ENCODE results near the gene TMEM258.

The TMEM258 gene

DNA sequence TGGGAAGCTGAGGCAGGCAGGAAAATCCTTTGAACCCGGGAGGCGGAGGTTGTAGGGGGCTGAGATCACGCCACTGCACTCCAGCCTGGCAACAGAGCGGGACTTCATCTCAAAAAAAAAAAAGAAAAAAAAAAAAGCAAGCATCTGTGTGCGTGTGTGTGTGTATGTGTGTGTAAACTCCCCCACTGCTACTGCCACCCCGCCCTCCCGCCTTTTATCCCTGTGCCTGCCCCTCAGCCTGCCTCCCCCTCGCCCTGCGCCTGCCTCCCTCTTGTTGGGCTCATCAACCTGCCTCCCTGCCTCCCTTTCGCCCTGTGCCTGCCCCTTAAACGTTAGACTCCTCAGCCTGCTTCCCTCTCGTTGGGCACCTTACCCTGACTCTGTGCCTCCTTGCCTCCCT, 18.0 kb downstream of the TMEM258 start:
- no peak for DNase-seq

DNA sequence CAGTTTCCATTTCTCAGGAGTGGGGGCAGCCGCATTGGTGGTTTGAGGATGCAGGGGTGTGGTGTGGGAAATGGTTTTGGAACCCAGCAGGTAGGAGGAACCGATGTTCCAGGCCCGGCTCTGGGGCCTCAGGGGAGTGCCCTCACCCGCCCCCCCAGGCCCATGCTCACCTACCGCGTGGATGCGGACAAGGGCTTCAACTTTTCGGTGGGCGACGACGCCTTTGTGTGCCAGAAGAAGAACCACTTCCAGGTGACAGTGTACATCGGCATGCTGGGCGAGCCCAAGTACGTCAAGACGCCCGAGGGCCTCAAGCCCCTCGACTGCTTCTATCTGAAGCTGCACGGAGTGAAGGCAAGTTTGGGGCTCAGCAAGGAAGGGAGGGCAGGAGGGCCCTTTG, 18.6 kb downstream of the TMEM258 start:
- DNase-seq = no peak

DNA sequence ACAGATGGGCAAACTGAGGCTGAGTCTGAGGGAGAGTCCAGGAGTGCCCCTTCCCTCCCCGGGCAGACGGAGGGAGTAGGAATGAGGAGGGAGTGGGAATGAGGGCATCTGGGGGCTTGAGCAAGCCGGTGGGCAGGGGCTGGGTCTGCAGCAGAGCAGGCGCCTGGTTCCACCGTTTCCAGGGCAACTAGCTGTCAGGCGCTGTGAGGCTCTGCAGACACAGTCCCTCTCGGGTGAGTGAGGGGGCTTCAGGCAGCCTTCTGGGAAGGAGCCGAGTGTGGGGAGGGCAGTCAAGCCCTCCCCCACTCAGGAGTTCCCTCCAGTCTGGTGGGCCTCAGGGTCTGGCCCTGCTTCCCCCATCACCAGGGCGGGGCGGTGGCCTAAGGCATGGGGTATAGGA, 19.0 kb downstream of the TMEM258 start:
- DNase-seq = no peak

DNA sequence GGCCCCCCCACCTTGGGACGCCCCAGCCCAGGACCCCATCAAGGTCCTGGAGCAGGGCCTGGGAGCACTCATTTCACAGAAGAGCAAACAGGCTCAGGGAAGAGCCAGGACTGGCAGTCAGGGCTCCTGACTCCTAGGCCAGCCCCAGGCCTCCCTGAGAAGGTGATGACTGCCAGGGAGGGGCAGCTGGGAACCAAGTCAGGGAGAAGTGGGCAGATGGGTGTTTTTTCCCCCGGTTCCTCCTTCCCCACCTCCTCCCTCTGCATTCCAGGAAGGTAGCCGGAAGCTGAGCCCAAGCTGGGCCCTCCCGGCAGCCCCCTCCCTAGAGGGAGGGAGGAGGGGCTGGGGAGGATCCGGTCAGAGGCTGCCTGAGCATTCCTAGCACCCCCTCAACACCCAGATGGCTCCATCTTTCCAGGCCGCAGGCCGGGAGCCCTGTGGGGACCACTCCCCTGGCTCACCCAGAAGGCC, 20.4 kb downstream of the TMEM258 start:
- no peak for DNase-seq

DNA sequence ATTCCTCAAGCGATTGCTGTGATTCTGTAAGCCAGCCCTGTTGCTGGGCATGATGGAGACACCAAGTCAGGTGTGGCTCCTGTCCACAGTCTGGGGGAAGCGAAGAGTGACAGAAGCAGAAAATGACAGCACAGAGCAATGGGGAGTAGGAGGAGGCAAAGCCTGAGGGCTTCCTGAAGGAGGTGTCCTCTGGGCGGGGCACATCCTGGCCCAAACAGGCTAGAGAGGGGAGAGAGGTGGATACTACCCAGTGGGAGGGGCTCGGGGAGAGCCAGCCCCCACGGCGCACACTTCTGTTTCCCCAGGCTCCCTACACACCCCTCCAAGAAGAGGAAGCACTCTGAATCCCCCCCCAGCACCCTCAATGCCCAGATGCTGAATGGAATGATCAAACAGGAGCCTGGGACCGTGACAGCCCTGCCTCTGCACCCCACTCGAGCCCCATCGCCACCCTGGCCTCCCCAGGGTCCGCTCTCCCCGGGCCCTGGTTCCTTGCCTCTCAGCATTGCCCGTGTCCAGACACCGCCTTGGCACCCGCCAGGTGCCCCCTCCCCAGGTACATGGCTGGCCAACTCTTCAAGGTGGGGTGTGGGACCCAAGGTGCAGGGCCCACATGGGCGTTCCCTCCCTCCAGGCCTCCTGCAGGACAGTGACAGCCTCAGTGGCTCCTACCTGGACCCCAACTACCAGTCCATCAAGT, 21.1 kb downstream of the TMEM258 start:
- no peak for DNase-seq

DNA sequence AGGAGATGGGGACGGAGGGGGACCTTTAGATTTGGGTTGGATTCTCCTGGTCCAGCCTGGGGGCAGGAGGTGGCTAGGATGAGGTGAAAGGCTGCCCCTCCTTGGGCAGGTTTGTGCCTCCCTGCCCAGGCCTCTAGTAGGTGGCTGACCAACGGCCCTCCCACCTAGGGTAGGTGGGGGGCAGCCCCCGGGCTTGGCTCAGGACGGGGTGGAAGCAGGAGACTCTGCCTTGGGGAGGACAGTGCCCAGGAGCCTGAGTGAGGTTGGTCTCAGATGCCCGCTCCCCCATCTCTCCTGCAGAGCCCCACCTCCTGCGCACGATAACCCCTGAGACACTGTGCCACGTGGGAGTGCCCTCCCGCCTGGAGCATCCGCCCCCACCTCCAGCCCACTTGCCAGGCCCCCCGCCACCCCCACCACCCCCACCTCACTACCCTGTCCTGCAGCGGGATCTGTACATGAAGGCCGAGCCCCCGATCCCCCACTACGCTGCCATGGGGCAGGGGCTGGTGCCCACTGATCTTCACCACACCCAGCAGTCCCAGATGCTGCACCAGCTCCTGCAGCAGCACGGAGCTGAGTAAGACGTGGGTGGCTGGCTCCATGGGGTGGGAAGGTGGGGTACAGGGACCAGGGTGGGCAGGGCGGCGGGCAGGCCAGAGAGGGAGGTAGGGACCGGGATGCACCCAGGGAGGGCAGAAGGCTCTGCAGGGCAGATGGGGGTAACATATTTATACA, 22.3 kb downstream of the TMEM258 start:
- no peak for DNase-seq

DNA sequence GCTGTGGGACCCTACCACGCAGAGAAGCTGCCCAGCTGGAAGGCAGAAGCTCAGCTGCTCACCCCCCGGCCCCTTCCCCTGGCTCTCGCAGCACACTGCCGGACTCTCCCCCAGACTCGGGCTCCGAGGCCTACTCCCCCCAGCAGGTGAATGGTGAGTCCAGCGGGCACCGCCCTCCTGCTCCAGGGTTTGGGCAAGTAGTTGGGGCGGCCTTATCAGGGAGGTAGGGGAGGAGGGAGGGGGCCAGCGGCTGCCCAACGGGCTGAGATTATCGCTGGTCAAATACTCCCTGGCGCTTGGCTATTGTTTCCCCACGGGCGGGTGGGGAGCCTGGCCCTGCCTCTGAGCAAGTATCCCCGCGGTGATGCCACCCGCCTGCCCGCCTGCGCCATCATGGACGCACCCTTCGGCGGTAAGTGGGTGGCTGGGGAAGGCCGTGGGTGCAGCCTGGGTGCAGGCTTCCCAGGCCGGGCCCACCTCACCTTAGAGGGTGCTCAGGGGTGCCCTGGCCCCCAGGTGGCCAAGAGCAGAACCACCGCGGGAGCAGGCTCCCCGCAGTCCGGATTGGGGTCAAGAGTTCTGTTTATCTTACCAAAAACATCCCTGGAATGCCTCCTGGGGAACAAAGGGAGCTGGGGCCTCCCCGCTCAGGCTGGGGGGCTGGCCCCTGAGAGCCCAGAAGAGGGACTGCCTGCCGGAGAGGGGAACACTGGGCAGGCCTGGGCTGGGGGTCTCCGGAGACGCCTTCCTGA, 23.1 kb downstream of the TMEM258 start:
- DNase-seq = no peak

DNA sequence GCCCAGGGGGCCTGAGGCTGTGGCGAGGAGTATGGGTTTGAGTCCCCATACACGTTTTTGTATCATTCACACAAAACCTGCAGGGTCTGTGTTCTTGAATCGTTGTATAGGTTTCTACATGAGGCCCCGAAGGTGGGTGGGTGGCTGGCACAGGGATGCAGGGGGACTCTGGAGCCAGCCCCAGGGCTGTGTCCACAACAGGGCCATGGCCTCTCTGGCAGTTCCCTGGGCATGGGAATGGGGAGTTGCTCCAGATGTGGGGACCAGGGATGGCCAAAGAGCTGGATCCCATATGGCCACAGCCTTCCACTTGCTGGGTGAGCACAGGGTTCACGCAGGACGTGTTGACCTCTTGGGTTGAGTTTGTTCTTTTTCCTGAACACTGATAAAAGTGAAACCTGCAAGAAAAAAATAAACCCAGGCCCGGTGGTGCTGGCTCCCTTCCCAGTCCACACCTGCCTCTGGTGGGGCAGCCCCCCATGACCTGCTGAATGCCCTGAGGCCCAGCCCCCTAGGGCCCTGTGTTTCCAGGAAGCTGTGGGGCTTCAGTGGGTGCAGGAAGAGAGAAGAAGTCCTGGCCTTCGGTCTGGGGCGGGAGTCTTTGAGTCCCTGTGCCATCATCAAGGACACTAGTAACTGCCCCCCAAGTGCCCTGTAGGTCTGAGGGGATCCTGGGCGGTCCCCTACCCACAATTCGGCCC, 23.9 kb downstream of the TMEM258 start:
- DNase-seq = no peak

DNA sequence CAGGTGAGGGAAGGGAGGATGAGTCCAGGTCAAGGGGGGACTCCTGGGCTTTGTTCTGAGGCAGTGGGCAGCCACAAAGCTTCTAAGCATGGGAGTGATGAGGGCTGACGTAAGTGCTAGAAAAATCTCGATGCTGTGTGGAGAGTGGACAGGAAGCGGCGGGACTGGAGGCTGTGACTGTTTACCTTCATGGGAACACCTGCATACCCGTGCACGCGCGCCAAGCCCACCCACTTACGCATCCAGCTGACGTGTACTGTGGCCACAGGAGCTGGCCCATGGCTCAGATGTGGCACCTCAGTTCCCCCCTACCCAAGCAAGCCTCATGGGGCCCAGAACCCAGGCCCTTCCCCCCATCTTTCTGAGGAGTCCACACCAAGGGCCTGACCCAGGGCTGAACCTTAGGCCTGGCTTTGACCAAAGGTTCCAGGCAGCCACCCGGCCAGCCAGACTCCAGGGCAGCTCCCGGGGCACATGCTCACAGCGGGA, 26.0 kb downstream of the TMEM258 start:
- no peak for DNase-seq

DNA sequence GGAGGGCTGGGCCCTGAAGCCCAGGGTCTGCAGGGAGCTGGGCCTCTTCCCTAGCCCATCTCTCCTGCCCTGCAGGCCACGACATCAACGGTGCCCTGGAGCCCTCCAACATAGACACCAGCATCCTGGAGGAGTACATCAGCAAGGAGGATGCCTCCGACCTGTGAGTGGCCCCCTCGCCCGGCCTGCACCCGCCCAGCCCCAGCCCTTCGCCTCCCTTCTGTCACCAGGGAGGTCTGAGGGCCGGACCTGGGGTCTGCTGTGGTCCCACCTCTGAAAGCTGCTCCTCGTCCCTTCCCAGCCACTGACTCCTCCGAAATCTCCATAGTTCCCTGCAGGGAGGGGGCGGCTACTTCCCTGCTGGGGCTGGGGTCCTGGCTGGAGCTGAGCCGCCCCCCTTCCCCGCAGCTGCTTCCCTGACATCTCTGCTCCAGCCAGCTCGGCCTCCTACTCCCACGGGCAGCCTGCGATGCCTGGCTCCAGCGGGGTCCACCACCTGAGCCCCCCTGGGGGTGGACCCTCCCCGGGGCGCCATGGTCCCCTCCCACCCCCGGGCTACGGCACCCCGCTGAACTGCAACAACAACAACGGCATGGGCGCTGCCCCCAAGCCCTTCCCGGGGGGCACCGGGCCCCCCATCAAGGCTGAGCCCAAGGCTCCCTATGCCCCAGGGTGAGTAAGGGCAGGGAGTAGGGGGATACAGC, 26.7 kb downstream of the TMEM258 start:
- DNase-seq = no peak

DNA sequence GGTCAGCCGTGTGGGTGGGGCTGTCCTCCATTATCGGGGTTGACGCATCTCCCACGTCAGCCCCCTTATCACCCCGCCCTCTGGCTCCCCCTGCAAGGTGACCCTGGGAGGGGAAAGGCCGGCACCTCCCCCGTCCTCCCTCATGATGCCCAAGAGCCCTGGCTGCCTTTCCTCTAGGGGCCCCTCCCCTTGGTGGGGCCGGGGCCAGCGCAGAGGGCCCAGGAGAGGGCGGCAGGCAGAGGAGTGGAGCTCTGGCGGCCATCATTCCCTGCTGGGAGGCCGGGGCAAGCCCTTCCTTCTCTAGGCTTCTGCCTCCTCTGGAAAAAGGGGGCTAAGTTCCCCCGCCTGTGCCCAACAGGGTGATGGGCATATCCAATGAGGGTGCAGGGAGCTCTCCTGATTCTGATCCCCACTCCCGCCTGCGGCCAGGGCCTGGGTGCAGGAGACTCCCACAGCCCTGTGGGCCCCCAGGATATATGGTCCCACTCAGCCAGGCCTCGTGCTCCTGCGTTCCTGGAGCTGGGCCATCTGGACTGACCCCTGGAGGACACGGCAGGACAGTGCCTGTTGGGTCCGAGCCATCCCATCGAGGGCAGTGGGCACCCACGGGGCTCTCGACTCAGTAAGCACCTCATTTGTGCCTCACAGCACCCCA, 27.7 kb downstream of the TMEM258 start:
- DNase-seq = no peak

DNA sequence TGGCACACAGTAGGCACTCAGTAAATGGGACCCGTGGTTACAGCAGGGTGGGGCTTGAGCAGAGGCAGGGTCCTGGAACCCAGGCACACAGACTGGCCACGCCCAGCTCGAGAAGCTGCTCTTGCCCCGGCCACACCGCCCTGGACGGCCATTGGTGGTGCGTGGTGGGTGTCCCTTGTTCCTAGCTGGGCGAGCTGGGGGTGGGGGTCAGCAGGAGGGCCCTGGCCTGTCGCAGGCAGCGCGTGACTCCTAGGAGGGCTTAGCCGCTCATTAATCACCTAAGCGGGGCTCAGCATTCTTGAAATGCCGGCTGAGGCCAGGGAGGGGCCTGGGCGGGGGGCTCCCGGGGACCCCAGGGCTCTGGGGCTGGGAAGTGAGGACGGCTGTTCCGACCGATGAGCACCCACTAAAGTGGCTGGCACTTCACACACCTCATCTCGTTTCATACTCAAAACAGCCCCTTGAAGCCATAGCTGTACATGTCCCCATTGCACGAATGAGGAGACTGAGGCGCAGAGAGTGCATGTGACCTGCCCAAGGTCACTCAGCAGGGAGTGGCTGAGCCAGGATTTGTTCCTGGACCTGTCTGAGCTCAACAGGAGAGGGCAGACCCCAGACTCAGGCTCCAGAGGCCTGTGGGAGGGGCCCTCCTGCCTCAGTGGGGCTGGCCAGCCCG, 28.3 kb downstream of the TMEM258 start:
- DNase-seq = no peak

DNA sequence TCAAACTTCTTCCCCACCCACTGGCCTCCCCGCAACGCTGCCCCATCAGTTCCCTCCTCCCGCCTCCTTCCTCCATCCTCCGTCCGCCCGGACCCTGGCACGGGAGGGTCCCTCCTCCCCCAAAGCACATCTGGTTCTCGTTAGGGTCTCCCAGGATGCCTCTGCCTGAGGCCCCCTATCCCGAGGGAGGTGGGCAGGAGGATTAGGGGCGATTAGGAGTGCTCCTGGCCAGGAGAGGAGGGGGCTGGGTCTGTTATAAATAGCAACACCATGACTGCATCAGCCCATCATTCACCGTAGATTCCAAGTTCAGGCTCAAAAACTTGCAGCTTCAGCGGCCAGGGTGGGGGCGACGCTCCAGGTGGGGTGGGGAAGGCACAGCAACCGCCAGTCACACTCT, 29.6 kb downstream of the TMEM258 start:
- DNase-seq = no peak

DNA sequence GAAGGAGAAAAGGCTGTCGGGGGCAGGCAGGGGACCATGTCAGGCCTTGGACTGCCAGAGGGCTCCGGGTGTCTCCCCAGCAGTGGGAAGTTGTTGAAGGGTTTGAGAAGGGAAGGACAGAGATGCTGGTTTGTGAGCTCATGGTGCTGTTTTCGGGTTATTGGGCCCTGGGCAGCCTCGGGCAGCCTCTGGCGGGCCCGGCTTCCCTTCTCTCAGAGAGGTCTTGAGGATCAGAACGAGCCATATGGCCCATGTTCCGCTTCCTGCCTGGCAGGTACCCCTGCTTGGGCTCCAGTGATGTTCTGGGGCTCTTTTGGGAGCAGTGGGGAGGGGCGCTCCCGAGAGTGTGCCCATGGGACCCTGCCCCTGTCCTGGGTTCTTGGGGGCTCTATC, 30.2 kb downstream of the TMEM258 start:
- DNase-seq = no peak

DNA sequence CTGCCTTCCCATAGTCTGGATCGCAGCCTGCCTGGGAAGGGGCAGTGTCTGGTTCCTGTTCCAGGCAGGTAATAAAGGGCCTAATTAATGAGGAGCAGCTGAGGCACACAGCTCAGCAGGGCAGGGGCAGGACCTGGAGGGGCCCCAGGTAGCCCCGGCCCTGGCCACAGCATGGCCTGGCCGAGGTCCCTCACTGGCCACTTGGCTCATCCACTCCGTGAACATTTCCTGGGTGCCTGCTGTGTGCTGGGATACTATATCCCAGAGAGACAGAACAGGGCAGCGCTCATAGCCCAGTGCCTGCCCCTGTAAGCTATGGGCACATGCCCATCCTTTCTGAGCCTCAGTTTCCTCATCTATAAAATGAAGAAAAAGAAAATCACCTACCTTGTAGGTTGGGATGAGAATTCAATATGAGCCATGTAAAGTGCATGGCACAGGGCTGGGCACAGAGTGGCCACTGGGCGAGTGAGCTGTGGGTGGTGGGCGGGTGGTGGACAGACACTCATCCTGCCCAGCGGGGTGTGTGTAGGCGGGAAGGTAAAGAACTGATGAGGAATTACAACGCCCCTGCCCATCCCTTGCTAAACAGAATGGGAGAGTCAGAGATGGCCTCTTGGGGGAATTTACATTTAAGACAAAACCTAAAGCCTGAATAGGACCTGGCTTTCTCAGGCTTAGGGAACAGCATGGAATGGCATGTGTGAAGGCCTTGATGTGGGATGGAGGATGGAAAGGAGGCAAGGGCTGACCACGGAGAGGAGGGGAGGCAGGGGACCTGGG, 30.8 kb downstream of the TMEM258 start:
- no peak for DNase-seq

DNA sequence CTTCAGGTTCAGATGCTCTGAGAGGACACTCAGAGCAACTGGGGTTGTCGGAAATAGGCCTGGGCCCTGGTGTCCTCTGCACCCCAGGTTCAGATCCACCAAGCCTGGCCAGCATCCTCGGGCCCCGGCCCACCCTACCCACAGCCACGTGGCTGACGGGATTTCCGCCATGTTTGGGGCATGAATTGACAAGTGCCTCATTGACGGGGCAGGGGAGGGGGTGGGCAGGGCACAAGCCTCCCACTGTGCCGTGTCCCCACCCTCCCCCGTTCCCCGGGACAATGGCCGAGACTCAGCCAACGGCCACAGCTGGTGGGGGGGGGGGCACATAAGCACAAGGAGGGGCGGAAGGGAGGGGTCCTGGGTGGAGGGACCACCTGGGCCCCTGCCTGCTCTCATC, 31.5 kb downstream of the TMEM258 start:
- no peak for DNase-seq

DNA sequence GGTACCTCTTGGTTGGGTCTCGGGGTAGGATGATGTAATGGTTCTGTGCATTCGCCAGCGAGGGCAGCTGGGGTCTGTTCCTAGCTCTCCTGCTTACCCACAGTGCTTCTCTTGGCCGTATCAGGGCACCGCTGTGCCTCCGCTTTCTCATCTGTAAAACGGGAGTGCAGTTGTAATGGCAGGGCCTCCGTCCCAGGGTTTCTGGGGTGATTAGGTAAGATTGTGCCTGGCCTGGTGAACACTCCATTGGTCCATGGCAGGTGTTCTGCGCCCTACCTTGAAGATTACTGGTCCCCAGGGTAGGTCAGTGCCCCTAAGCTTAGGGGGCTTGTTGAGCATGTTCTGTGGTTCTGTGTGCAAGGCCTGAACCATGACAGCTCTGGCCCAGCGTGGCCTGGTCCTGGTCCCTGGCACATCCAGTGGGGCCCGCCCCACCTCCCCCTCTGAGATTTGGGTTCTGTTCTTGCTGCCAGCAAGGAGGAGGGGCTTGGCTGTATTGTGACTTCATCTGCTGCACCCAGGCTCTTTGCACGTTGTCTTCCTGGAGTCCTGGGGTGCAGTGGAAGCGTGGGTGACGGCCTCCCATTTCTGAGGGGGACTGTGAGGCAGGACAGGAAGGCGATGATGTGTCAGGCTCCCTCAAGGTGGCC, 35.1 kb downstream of the TMEM258 start:
- DNase-seq = no peak

DNA sequence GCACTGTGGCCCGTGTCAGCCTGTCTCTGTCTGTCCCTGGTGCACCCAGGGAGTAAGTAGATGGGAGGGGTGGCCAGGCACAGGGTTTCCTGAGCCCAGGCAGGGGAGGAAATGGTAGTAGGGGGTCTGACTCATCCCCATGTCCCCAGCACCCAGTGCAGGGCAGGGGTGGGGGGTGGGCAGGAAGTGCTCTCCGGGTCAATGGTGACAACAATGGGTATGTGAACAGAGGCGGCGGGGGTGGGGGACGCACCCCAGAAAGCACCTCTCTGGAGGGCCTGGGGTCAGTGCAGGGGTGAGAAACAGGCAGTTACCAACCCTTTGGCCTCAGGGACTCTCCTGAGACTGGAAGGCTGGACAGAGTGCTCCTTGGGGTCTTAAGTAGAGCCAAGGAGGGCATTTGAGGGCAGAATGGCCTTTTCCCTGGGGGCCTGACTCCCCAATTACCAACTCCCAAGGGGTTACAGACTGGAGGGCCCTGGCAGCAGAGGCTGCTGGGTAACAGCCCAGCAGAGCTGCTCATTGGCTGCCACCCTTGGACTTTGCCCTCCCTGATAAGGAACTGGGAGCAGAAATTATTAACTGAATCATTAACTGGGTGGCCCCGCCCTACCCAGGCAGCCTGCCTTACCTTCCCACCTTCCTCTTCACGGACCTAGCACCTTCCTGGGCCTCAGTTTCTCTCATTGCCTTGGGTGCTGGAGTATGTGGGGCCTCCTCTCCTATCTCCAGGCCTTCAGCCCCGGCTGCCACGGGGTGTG, 35.8 kb downstream of the TMEM258 start:
- DNase-seq = no peak

DNA sequence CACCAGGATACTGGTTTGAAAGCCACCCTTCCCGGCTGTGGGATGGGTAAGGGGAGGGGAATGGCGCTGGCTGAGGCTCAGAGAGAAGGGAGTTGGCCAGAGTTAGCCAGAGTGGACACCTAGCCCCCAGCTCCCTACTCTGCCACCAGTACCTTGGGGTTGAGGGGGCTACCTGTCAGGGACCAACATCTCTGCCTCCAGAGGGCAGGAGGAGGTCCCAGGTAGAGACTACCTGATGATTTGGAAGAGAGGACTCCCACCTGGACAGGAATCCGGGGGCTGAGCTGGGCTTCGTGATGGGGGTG, 36.3 kb downstream of the TMEM258 start:
- no peak for DNase-seq

All from activated T-cell treated with anti-CD3 and anti-CD28 coated beads for 4 hours (primary cell).